MM.1S (cell line): Measurements from ENCODE around the gene PRCC.

Experiments used
- DNase-seq: peaks from one replicate; pipeline ENCODE4 v3.0.0-alpha.2; 2015
- H2AFZ ChIP-seq: fragments of 300-600 bp; sonication (generic); 2 replicates; pipeline ENCODE4 v1.6.0; 2016; ENCODE audit warnings: antibody characterized with exemption, low read length
- H3F3A ChIP-seq: fragments of 300-600 bp; sonication (generic); 2 replicates; pipeline ENCODE4 v1.6.1; 2016; ENCODE audit warnings: mild to moderate bottlenecking, antibody characterized with exemption, low read length, moderate library complexity, mixed read lengths; ENCODE audit not compliant: insufficient read depth
- H3K27ac ChIP-seq: fragments of 300-600 bp; sonication (generic); 2 replicates; pipeline ENCODE4 v1.5.1; 2016; ENCODE audit warnings: mild to moderate bottlenecking, low read length
- H3K27me3 ChIP-seq: fragments of 300-600 bp; sonication (generic); replicated peaks from 2 replicates; pipeline ENCODE4 v1.6.0; 2016; ENCODE audit warnings: low read length; ENCODE audit not compliant: insufficient read depth
- H3K36me3 ChIP-seq: fragments of 300-600 bp; sonication (generic); replicated peaks from 2 replicates; pipeline ENCODE4 v1.6.1; 2016; ENCODE audit warnings: mild to moderate bottlenecking, low read length, mixed read lengths; ENCODE audit not compliant: insufficient read depth
- H3K4me1 ChIP-seq: fragments of 300-600 bp; sonication (generic); 2 replicates; pipeline ENCODE4 v1.6.1; 2016; ENCODE audit warnings: low read length, mixed read lengths
- H3K4me2 ChIP-seq: fragments of 300-600 bp; sonication (generic); 2 replicates; pipeline ENCODE4 v1.6.0; 2016; ENCODE audit warnings: low read depth, low read length
- H3K4me3 ChIP-seq: fragments of 300-600 bp; sonication (generic); 2 replicates; pipeline ENCODE4 v1.5.1; 2016; ENCODE audit warnings: low read length, mixed read lengths
- H3K79me2 ChIP-seq: fragments of 300-600 bp; sonication (generic); 2 replicates; pipeline ENCODE4 v1.6.1; 2016; ENCODE audit warnings: mixed run types, low read length, mixed read lengths
- H3K9ac ChIP-seq: fragments of 300-600 bp; sonication (generic); 2 replicates; pipeline ENCODE4 v1.6.1; 2016; ENCODE audit warnings: low read length, mixed read lengths
- H3K9me2 ChIP-seq: fragments of 300-600 bp; sonication (generic); replicated peaks from 2 replicates; pipeline ENCODE4 v1.6.1; 2016; ENCODE audit warnings: mild to moderate bottlenecking, low read length, mixed read lengths; ENCODE audit not compliant: insufficient read depth
- H3K9me3 ChIP-seq: fragments of 300-600 bp; sonication (generic); replicated peaks from 2 replicates; pipeline ENCODE4 v1.6.1; 2016; ENCODE audit warnings: mild to moderate bottlenecking, low read length, mixed read lengths; ENCODE audit not compliant: insufficient read depth
- H4K20me1 ChIP-seq: fragments of 300-600 bp; sonication (generic); 2 replicates; pipeline ENCODE4 v1.6.1; 2016; ENCODE audit warnings: mild to moderate bottlenecking, low read length, moderate library complexity, mixed read lengths; ENCODE audit not compliant: insufficient read depth
- CTCF ChIP-seq: fragments of 300-600 bp; sonication (generic); IDR thresholded peaks from 2 replicates; pipeline ENCODE4 v1.5.1; 2016; ENCODE audit warnings: antibody characterized with exemption, low read length, mixed read lengths
- EZH2 ChIP-seq: fragments of 300-600 bp; sonication (generic); optimal IDR thresholded peaks from 2 replicates; pipeline ENCODE3; 2017; ENCODE audit warnings: low read depth, mild to moderate bottlenecking, antibody characterized with exemption, low read length, mixed read lengths
- EZH2phosphoT487 ChIP-seq: fragments of 300-600 bp; sonication (generic); IDR thresholded peaks from 2 replicates; pipeline ENCODE4 v1.6.1; 2018; ENCODE audit warnings: antibody characterized with exemption, low read length

Gene PRCC

GRCh38 chr1:156836041-156836654 lies 68.8 kb downstream of the PRCC start:
- H4K20me1 ChIP-seq: no peaks in the 10 kb centered on the region
- no peaks in the 10 kb centered on the region for H3K9me3 ChIP-seq
- H3K9ac ChIP-seq: no peak overlapping the region
- no peaks in the 10 kb centered on the region for H3K4me1 ChIP-seq
- H3K4me3 ChIP-seq: no peak overlapping the region
- no peak overlapping the region for H3K4me2 ChIP-seq
- H3K27ac ChIP-seq: no peak overlapping the region
- no peaks in the 10 kb centered on the region for H3K9me2 ChIP-seq
- H2AFZ ChIP-seq: no peak overlapping the region
- H3K27me3 ChIP-seq: peaks cover 34% of the 10 kb centered on the region
- no peaks in the 10 kb centered on the region for H3K79me2 ChIP-seq
- H3F3A ChIP-seq: no peaks in the 10 kb centered on the region
- no peaks in the 10 kb centered on the region for H3K36me3 ChIP-seq
- TF ChIP-seq CTCF: no peak
- DNase-seq: no peak

GRCh38 chr1:156836892-156837291 lies 69.6 kb downstream of the PRCC start:
- no peak for TF ChIP-seq EZH2phosphoT487
- no peak for TF ChIP-seq CTCF
- no peak for TF ChIP-seq EZH2
- H3K27ac ChIP-seq: no peak overlapping the region
- H3K79me2 ChIP-seq: no peaks in the 10 kb centered on the region
- H3K9ac ChIP-seq: no peak overlapping the region
- H3K9me3 ChIP-seq: no peaks in the 10 kb centered on the region
- peaks cover 42% of the 10 kb centered on the region for H3K27me3 ChIP-seq
- H3K36me3 ChIP-seq: no peaks in the 10 kb centered on the region
- no peaks in the 10 kb centered on the region for H3K9me2 ChIP-seq
- no peaks in the 10 kb centered on the region for H3K4me1 ChIP-seq
- H4K20me1 ChIP-seq: no peaks in the 10 kb centered on the region
- H3K4me2 ChIP-seq: no peak overlapping the region
- H2AFZ ChIP-seq: no peak overlapping the region
- DNase-seq: no peak
- no peak overlapping the region for H3K4me3 ChIP-seq
- no peaks in the 10 kb centered on the region for H3F3A ChIP-seq

GRCh38 chr1:156838972-156839371 lies 71.6 kb downstream of the PRCC start:
- no peaks in the 10 kb centered on the region for H3K4me1 ChIP-seq
- no peaks in the 10 kb centered on the region for H3F3A ChIP-seq
- no peak overlapping the region for H2AFZ ChIP-seq
- no peak overlapping the region for H3K9ac ChIP-seq
- TF ChIP-seq EZH2 (no peak), CTCF (peak; percentile 99), EZH2phosphoT487 (no peak)
- peaks cover 53% of the 10 kb centered on the region for H3K27me3 ChIP-seq
- no peaks in the 10 kb centered on the region for H3K36me3 ChIP-seq
- no peaks in the 10 kb centered on the region for H3K9me3 ChIP-seq
- H3K9me2 ChIP-seq: no peaks in the 10 kb centered on the region
- no peak overlapping the region for H3K27ac ChIP-seq
- no peak overlapping the region for H3K4me2 ChIP-seq
- H3K79me2 ChIP-seq: no peaks in the 10 kb centered on the region
- DNase-seq: peak; percentile 43
- H4K20me1 ChIP-seq: no peaks in the 10 kb centered on the region
- no peak overlapping the region for H3K4me3 ChIP-seq
